ENCODE results near the gene BTNL9.
"Not testable (repeated sequence)": the region's sequence is repeated elsewhere in the genome, so short reads cannot be mapped to it uniquely, and the experiment has no call there.

The BTNL9 gene

GRCh38 chr5:181101030-181101641 is 61.1 kb downstream of the BTNL9 start:
- DNase-seq, result not testable (repeated sequence)

DNA sequence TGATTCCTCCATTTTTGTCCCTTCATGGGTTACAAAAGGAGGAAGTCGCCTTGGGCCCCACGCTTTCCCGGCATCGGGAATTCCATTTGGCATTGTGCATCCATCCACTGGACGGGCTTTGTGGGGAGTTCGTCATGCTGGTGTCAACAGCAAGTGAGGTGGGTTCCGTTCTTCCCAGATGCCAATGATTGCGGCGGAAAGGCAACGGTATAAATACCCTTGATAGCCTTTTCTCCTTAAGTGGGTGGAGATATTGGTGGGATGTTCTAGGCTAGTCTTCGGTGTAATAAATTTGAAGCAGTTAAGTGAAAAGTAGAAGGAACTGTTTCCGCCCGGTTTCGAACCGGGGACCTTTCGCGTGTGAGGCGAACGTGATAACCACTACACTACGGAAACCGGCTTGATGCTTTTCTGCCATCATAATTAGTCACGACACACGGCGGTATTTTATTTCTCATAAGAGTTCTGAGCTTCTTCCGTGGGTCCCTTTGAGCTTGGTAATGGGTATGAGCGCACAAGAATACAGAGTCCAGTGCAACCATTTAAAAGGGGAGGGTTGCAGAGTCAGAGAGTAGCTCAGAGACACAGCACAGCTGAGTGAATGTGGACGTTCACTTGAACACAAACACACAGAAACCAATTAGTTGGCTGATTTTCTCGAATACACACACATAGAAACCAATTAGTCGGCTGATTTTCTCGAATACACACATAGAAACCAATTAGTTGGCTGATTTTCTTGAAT is 62.0 kb downstream of the BTNL9 start:
- DNase-seq, result not testable (repeated sequence)

DNA sequence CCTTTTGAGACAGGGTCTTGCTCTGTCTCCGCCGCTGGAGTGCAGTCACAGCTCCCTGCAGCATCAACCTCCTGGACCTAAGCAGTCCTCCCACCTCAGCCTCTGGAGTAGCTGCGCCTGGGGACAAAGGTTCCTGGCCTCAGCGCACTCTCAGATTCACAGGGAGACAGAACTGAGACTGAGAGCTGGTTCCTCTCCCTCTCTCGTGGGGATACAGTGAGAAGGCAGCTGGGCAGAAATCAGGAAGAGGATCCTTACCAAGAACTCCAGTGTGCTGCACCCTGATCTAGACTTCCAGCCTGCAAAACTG is 64.1 kb downstream of the BTNL9 start:
- DNase-seq, result not testable (repeated sequence)

GRCh38 chr5:181104606-181105390 is 64.7 kb downstream of the BTNL9 start:
- not testable (repeated sequence) for DNase-seq

DNA sequence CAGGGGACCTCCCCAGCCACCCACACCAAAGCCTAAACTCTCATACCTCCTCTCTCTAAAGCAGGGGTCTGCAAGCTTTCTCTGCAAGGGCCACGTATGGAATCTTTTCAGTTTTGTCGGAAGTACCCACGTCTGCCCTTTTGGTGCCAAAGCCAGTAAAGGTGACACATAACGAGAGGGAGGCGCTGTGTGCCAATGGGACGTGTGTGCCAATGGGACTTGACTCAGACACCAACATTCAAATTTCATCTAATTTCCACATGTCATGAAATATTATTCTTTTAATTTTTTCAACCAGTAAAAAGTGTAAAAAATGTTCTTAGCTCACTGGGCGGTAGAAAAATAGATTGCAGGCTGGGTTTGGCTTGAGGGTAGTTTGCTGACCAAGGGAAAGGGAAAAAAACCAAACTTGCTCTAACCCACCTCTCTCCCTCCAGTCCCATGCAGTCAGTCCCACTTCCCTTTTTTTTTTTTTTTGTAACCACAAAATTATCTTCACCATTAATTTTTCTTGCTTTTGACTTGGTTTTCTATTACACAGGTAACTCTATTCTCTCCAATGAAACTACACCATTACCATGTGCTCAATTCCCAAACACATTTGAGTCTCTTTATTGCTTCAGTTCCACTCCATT is 65.4 kb downstream of the BTNL9 start:
- no peak for DNase-seq

DNA sequence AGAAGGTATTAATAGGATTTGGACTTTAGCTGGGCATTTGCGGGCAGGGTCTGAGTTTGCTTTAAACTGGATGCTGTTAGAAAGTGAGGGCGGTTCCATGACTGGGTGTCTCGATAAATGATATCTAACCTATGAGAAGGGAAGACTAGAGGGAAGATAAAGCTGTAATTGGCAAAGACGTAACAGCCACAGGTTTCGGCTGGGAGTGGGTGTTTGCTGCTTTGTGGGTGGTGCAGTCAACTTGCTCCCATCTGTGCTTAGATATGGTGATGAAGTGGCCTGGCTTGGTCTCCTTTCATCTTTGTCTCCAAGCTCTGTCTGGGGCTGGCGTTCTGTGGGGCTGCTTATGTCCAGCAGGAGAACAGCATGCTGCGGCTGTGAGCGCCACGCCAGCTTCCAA is 67.6 kb downstream of the BTNL9 start:
- no peak for DNase-seq

DNA sequence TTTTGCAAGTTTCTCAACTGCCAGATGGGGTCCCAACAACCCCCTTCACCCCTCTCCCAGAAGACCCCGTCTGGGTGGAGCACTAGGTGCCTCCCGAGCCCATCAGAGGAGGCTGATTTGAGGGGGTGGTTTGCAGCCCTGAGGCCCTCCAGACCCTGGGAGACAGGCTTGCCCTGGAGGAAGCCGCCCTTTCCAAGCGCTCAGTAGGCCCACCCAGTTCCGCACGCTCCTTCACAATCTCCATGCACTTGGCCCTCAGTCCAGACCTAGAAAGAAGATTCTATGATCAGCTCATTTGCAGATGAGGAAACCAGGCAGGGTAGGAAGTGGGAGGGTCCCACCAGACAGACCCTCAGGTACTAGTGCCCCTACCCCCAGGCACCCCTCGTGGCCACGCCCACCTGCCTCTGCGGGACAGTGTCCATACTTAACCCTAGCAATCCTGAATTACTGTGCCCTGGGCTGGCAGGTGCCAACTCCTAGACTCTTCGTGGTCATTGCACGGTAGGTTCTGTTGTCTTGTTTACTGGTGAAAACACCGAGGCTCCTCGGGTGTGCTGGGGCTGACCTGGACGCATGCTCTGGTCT is 68.6 kb downstream of the BTNL9 start:
- DNase-seq, result no peak

DNA sequence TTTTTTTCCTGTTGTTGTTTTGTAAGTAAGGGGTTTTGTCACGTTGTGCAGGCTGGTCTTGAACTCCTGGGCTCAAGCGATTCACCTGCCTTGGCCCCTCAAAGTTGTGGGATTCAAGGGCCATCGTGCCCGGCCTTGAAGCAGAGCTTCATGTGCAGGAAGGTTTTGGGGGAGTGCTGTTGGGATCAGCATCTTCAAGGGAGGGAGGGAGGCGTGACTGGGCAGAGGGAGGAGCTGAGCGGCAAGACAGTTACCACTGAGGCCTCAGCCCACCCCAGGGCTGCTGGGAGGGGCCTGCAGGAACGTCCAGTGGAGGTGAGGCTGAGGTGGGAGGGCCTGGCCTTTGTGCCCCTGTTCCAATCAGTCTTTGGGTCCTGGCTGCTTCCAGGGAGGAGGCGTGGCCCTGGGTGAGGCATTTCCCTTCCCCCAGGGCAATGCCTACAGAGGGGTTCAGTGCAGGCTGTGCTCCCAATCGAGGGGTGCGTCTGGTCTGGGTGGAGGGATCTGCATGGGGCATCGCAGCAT is 69.5 kb downstream of the BTNL9 start:
- DNase-seq, result no peak

DNA sequence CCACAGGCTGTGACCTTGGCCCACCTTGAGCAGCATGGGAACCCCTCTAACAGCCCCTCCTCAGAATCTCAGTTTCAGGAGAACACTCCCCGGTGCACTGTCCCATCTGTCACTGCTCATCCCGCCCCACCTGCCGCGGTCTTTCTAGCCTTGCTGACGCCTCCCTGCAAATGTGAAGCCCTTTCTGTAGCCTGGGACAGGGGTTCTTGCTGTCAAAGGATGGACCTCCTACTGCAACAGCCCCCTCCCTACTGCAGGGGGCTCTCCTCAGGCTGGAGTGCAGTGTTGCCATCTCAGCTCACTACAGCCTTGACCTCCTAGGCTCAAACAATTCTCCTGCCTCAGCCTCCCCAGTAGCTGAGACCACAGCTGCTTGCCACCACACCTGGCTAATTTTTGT is 70.9 kb downstream of the BTNL9 start:
- no peak for DNase-seq

Data from activated CD4-positive, alpha-beta T cell treated with anti-CD3 and anti-CD28 coated beads, Interleukin-2, Interleukin-6, amounts not matched to agents 100 ng/mL and 50 ng/mL, durations not matched to agents 16 hours and 8 hours (primary cell).